Esophagus squamous epithelium (tissue), 5 donors: ENCODE results near the gene CADM4. TPM values are rescaled to one million over a fixed set of nuclear protein-coding genes. Genes with fewer than 3 reads are reported as not detected.

Experiments
- DNase-seq: peaks from one replicate; lab custom pipeline; 2025; lab: John Stamatoyannopoulos, UW
- H3K27ac ChIP-seq, 4 donors: fragments of 200-600 bp; sonication (generic); one replicate each; pipeline ENCODE4 v1.5.1; 2016 to 2019; ENCODE audit warnings: mild to moderate bottlenecking in 1 of 4
- H3K27me3 ChIP-seq, 4 donors: fragments of 200-600 bp; sonication (generic); 1 replicate in 3 of 4; 2 replicates in 1 of 4; pipeline versions ENCODE4 v1.5.1 to v1.6.0; 2017 to 2021; ENCODE audit warnings: antibody characterized with exemption in 1 of 4
- H3K36me3 ChIP-seq, 3 donors: fragments of 200-600 bp; sonication (generic); one replicate each; pipeline ENCODE4 v1.5.1; 2016 to 2019
- H3K4me1 ChIP-seq, 3 donors: fragments of 200-600 bp; sonication (generic); one replicate each; pipeline ENCODE4 v1.5.1; 2017 to 2019
- H3K4me3 ChIP-seq, 4 donors: fragments of 200-600 bp; sonication (generic); 1 replicate in 3 of 4; 2 replicates in 1 of 4; pipeline ENCODE4 v1.5.1; 2016 to 2019; ENCODE audit warnings: mild to moderate bottlenecking in 2 of 4, moderate library complexity in 1 of 4
- H3K9me3 ChIP-seq, 3 donors: fragments of 200-600 bp; sonication (generic); one replicate each; pipeline ENCODE4 v1.5.1; 2016 to 2019
- CTCF ChIP-seq, 6 experiments: fragments of 450-650 bp in 4 of 6; fragments of 200-600 bp in 2 of 6; sonication (generic) in 2 of 6; IDR thresholded peaks; one replicate each; pipeline ENCODE4 v1.5.1; 2016 to 2019; ENCODE audit warnings: antibody characterized with exemption in 6 of 6, mild to moderate bottlenecking in 4 of 6, moderate library complexity in 4 of 6
- POLR2A ChIP-seq, 4 donors: fragments of 450-650 bp; IDR thresholded peaks; one replicate each; pipeline ENCODE4 v1.6.1; 2017; ENCODE audit warnings: antibody characterized with exemption in 4 of 4, mild to moderate bottlenecking in 4 of 4, moderate library complexity in 3 of 4
- WGBS, 2 donors: methylation state at CpG; one replicate each; pipeline ENCODE4 v1.1.5; 2018; 5-methylcytosine and 5-hydroxymethylcytosine counted together
- intact Hi-C: fragments of 100-400 bp; cut with DNase I; formaldehyde crosslinking; loops from one replicate; pipeline ENCODE4 v1.15.0; 2022
- total RNA-seq, 4 donors: library from RNA; depleted of rRNA; stranded (reverse); fragments of >200 nt; gene quantifications; one replicate each; pipeline ENCODE4 v1.1.0, GENCODE V29; 2016
- donor health status: DM: yes; HTN: yes; CAD: no.

CADM4 gene
- total RNA-seq, 4 donors from 2014 or later, result 8.8 to 22.8 (median 10.5) TPM

GRCh38 chr19:43672061-43672679, 32.5 kb upstream of the CADM4 start:
- intact Hi-C loops, result loop anchor here (10.0 kb wide), 1 partner anchor 113 kb away; the partner anchor contains the start of gene KCNN4
- H3K27ac ChIP-seq, result no peak overlapping the region
- no peaks in the 10 kb centered on the region for H3K36me3 ChIP-seq
- no peaks in the 10 kb centered on the region for H3K27me3 ChIP-seq
- DNase-seq, result no peak
- H3K4me1 ChIP-seq, result peaks cover 15 to 42% (median 18%) of the 10 kb centered on the region in 3 donors
- no peak overlapping the region for H3K4me3 ChIP-seq
- TF ChIP-seq CTCF (IDR thresholded peaks at IDR 0.05) (no peak), POLR2A (IDR thresholded peaks at IDR 0.05) (no peak)
- H3K9me3 ChIP-seq, result no peaks in the 10 kb centered on the region
- WGBS, 2 donors, result 61 to 75% methylated on average over 4 of the region's 6 CpGs

DNA sequence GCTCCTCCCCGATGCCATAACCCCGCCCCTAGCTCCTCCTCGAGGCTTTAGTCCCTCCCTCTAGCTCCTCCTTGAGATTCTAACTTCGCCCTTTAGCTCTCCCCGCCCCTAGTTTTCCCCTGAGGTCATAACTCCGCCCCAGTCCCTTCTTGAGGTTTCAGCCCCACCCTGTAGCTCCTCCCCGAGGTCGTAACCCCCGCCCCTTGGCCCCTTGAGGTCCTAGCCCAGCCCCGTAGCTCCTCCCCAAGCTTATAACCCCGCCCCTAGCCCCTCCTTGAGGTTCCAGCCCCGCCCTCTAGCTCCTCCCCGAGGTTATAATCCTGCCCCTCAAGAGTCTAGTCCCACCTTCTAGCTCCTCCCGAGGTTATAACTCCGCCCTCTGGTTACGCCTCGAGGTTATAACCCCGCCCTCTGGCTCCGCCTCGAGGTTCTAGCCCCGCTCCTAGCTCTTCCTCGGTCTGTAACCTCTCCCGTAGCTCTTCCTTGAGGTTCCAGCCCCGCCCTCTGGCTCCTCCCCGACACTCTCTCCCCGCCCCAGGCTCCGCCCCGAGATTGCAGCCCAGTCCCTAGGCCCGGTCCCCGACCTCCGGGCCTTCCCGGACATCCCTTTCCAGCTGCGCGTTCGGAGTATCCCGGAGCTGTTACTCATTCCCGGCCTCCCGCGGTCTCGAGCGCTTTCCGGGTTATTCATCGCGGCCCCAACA, 28.9 kb upstream of the CADM4 start:
- H3K27ac ChIP-seq, result peak overlapping the region; percentile 84 to 98 (median 94)
- DNase-seq, result peak; percentile 92
- no peaks in the 10 kb centered on the region for H3K27me3 ChIP-seq
- no peaks in the 10 kb centered on the region for H3K9me3 ChIP-seq
- peaks cover 0 to 14% (median 0%) of the 10 kb centered on the region in 3 donors for H3K36me3 ChIP-seq
- peak overlapping the region; percentile 41 to 82 (median 60) for H3K4me3 ChIP-seq
- H3K4me1 ChIP-seq, result peaks cover 9 to 33% (median 18%) of the 10 kb centered on the region in 3 donors
- intact Hi-C loops, result no loop called here
- WGBS, 2 donors, result 0 to 1% methylated on average over 31 to 41 of the region's 44 CpGs
- TF ChIP-seq POLR2A (IDR thresholded peaks at IDR 0.05) (peak in 2 of 4 donors; percentile 78 to 88), CTCF (IDR thresholded peaks at IDR 0.05) (no peak)

GRCh38 chr19:43667876-43668405, 28.3 kb upstream of the CADM4 start:
- no peak for DNase-seq
- no peaks in the 10 kb centered on the region for H3K27me3 ChIP-seq
- H3K4me3 ChIP-seq, result peak overlapping the region; percentile 26 to 82 (median 60)
- H3K9me3 ChIP-seq, result no peaks in the 10 kb centered on the region
- WGBS, 2 donors, result 8 to 10% methylated on average over 29 of the region's 29 CpGs
- TF ChIP-seq POLR2A (IDR thresholded peaks at IDR 0.05), result no peak
- TF ChIP-seq CTCF (IDR thresholded peaks at IDR 0.05), result peak in 1 of 6 experiments; percentile 28
- H3K27ac ChIP-seq, result peak overlapping the region; percentile 60 to 94 (median 86)
- peaks cover 0 to 18% (median 0%) of the 10 kb centered on the region in 3 donors for H3K36me3 ChIP-seq
- intact Hi-C loops, result no loop called here
- H3K4me1 ChIP-seq, result peaks cover 9 to 33% (median 18%) of the 10 kb centered on the region in 3 donors

- Histone ChIP-seq H3K4me1 (peaks cover 9 to 33% (median 18%) of the 10 kb centered on the region in 3 donors), H3K9me3 (no peaks in the 10 kb centered on the region), H3K27me3 (no peaks in the 10 kb centered on the region), H3K27ac (peak overlapping the region; percentile 60 to 94 (median 86)), H3K36me3 (peaks cover 0 to 18% (median 0%) of the 10 kb centered on the region in 3 donors), H3K4me3 (peak overlapping the region in 3 of 4 donors; percentile 59 to 82 (median 60))
- whole genome bisulfite sequencing, 2 donors, result 62 to 75% methylated on average over 20 to 26 of the region's 26 CpGs
- intact Hi-C loops, result no loop called here
- TF ChIP-seq CTCF (IDR thresholded peaks at IDR 0.05), result no peak
- no peak for TF ChIP-seq POLR2A (IDR thresholded peaks at IDR 0.05)
- no peak for DNase-seq
Observed at GRCh38 chr19:43667126-43667875, 27.7 kb upstream of the CADM4 start.
